Adrenal gland (tissue), 12 donors: ENCODE results near the gene A4GALT. TPM values are rescaled to one million over a fixed set of nuclear protein-coding genes. Genes with fewer than 3 reads are reported as not detected.

Experiments
- DNase-seq, 7 donors: peaks; one replicate each; pipeline ENCODE4 v3.0.0-alpha.2; 2019 to 2020
- H3K27ac ChIP-seq, 5 donors: fragments of 200-600 bp; sonication (generic) in 4 of 5; 1 replicate in 3 of 5; 2 replicates in 2 of 5; pipeline versions ENCODE4 v1.5.1 to v1.8.0; 2016 to 2020; ENCODE audit warnings: mild to moderate bottlenecking in 1 of 5
- H3K27me3 ChIP-seq: fragments of 200-600 bp; 2 replicates; pipeline ENCODE4 v1.8.0; 2021
- H3K36me3 ChIP-seq, 2 donors: fragments of 200-600 bp; replicated peaks in 1 of 2; 1 replicate in 1 of 2; 2 replicates in 1 of 2; pipeline versions ENCODE4 v1.5.1 to v1.8.0; 2018 to 2022
- H3K4me1 ChIP-seq, 2 donors: fragments of 200-600 bp; replicated peaks in 1 of 2; 1 replicate in 1 of 2; 2 replicates in 1 of 2; pipeline versions ENCODE4 v1.5.1 to v1.8.0; 2018 to 2021
- H3K4me3 ChIP-seq, 4 donors: fragments of 200-600 bp; sonication (generic) in 3 of 4; one replicate each; pipeline ENCODE4 v1.5.1; 2016 to 2018
- H3K9me3 ChIP-seq, 3 donors: fragments of 200-600 bp; sonication (generic) in 1 of 3; replicated peaks in 1 of 3; 1 replicate in 2 of 3; 2 replicates in 1 of 3; pipeline versions ENCODE4 v1.5.1 to v1.8.0; 2016 to 2021
- CTCF ChIP-seq, 6 experiments: fragments of 450-650 bp in 4 of 6; fragments of 200-600 bp in 2 of 6; sonication (generic) in 1 of 6; IDR thresholded peaks; 1 replicate in 5 of 6; 2 replicates in 1 of 6; pipeline versions ENCODE4 v1.5.1 to v1.8.0; 2016 to 2021; ENCODE audit warnings: antibody characterized with exemption in 6 of 6, mild to moderate bottlenecking in 2 of 6, moderate library complexity in 1 of 6
- POLR2A ChIP-seq, 2 donors: fragments of 450-650 bp; IDR thresholded peaks; one replicate each; pipeline ENCODE4 v1.6.1; 2017; ENCODE audit warnings: antibody characterized with exemption in 2 of 2, mild to moderate bottlenecking in 2 of 2, moderate library complexity in 1 of 2
- WGBS, 4 donors: extraction: QIAGEN DNeasy Blood & Tissue Kit in 2 of 4; methylation state at CpG; one replicate each; pipeline versions ENCODE4 v1.1.5 to v1.1.7; 2013 to 2017; 5-methylcytosine and 5-hydroxymethylcytosine counted together
- intact Hi-C, 2 donors: fragments of 100-400 bp; cut with DNase I; formaldehyde crosslinking; loops; one replicate each; pipeline versions ENCODE4 v1.14.1 to v1.15.0; 2022 to 2023
- polyA plus RNA-seq, 3 donors: library from polyadenylated mRNA; stranded (reverse); fragments of 200-250 nt in 2 of 3; fragments of 350-450 nt in 1 of 3; fragmentation: Illumina TruSeq in 1 of 3; extraction: RNeasy Lipid Tissue Mini Kit (QIAGEN cat#74804) in 1 of 3; gene quantifications; one replicate each; pipeline ENCODE4 v1.2.3, GENCODE V29; 2013 to 2014
- total RNA-seq, 9 donors: library from RNA; depleted of rRNA in 4 of 9; stranded (reverse); fragments of >200 nt in 4 of 9; fragments of 120-200 nt in 1 of 9; fragmentation: NEBNext Ultra II Directional in 1 of 9; extraction: Animal tissue kit (Norgen Biotek cat#: 25700) in 1 of 9; gene quantifications; one replicate each; pipeline versions ENCODE4 v1.1.0 to v1.2.4, GENCODE V29; 2013 to 2023
- donor health status: healthy with polysubstance abuse.
- donor health status: Bipolar disorder and iron deficiency.
- donor health status: DM: yes; HTN: yes; CAD: no.
- donor health status: DM: no; HTN: no; CAD: no.
- donor health status: DM: no; HTN: no; CAD: no.
- donor health status: DM: yes; HTN: yes; CAD: no.

Gene A4GALT
- total and polyA plus RNA-seq, 12 donors: 1.9 to 29.8 (median 17.4) TPM

- Histone ChIP-seq H3K4me3 (no peak overlapping the region), H3K27ac (no peak overlapping the region), H3K4me1 (peaks cover 4% of the 10 kb centered on the region in 2 donors), H3K27me3 (no peaks in the 10 kb centered on the region), H3K9me3 (no peaks in the 10 kb centered on the region), H3K36me3 (no peaks in the 10 kb centered on the region)
- WGBS, 4 donors: 64 to 81% (median 67%) methylated on average over 5 of the region's 5 CpGs
- no peak for DNase-seq
- intact Hi-C loops: no loop called here
- TF ChIP-seq CTCF (IDR thresholded peaks at IDR 0.05): no peak
- no peak for TF ChIP-seq POLR2A (IDR thresholded peaks at IDR 0.05)
Observed at GRCh38 chr22:42724062-42724461, 3.4 kb upstream of the A4GALT start.

- WGBS, 4 donors: 2 to 9% (median 4%) methylated on average over 12 to 22 of the region's 22 CpGs
- no peaks in the 10 kb centered on the region for H3K27me3 ChIP-seq
- DNase-seq: no peak
- peaks cover 4 to 9% of the 10 kb centered on the region in 2 donors for H3K4me1 ChIP-seq
- H3K27ac ChIP-seq: peak overlapping the region in 1 of 5 donors; percentile 72
- TF ChIP-seq CTCF (IDR thresholded peaks at IDR 0.05) (no peak), POLR2A (IDR thresholded peaks at IDR 0.05) (no peak)
- no peaks in the 10 kb centered on the region for H3K9me3 ChIP-seq
- no peaks in the 10 kb centered on the region for H3K36me3 ChIP-seq
- H3K4me3 ChIP-seq: peak overlapping the region in 2 of 4 donors; percentile 13 to 89
- intact Hi-C loops: no loop called here
Observed at GRCh38 chr22:42721045-42721434, 370 bp upstream of the A4GALT start.

- Histone ChIP-seq H3K27me3 (no peaks in the 10 kb centered on the region), H3K36me3 (no peaks in the 10 kb centered on the region), H3K9me3 (no peaks in the 10 kb centered on the region), H3K4me3 (peak overlapping the region in 3 of 4 donors; percentile 27 to 89 (median 47)), H3K4me1 (peaks cover 4 to 9% of the 10 kb centered on the region in 2 donors), H3K27ac (peak overlapping the region in 4 of 5 donors; percentile 10 to 72 (median 64))
- DNase-seq: no peak
- 23 to 38% (median 33%) methylated on average over 18 to 37 of the region's 37 CpGs for WGBS, 4 donors
- intact Hi-C loops: no loop called here
- TF ChIP-seq POLR2A (IDR thresholded peaks at IDR 0.05) (no peak), CTCF (IDR thresholded peaks at IDR 0.05) (no peak)
Observed at GRCh38 chr22:42719656-42720262, 911 bp downstream of the A4GALT start.

- peaks cover 4 to 9% of the 10 kb centered on the region in 2 donors for H3K4me1 ChIP-seq
- peak overlapping the region in 1 of 5 donors; percentile 72 for H3K27ac ChIP-seq
- no peak for DNase-seq
- WGBS, 4 donors: 43 to 63% (median 61%) methylated on average over 2 of the region's 2 CpGs
- intact Hi-C loops: no loop called here
- peak overlapping the region in 1 of 4 donors; percentile 89 for H3K4me3 ChIP-seq
- H3K36me3 ChIP-seq: no peaks in the 10 kb centered on the region
- no peaks in the 10 kb centered on the region for H3K27me3 ChIP-seq
- no peaks in the 10 kb centered on the region for H3K9me3 ChIP-seq
- TF ChIP-seq CTCF (IDR thresholded peaks at IDR 0.05): peak in 1 of 6 experiments; percentile 15
- no peak for TF ChIP-seq POLR2A (IDR thresholded peaks at IDR 0.05)
Observed at GRCh38 chr22:42719133-42719532, 1.5 kb downstream of the A4GALT start.
